HCT116 (cell line): ENCODE data around the gene TMC1.

ENCODE experiments used
- CEBPB ChIP-seq: IDR thresholded peaks from 2 replicates; pipeline ENCODE4 v1.6.1; 2012; ENCODE audit warnings: low read depth
- EGR1 ChIP-seq: IDR thresholded peaks from 2 replicates; pipeline ENCODE4 v1.6.1; 2012; ENCODE audit warnings: low read depth
- EZH2 ChIP-seq: fragments of 200-600 bp; sonication (generic); IDR thresholded peaks from 2 replicates; pipeline ENCODE4 v1.6.1; 2017; ENCODE audit warnings: antibody characterized with exemption, mixed run types
- EZH2phosphoT487 ChIP-seq: fragments of 200-600 bp; IDR thresholded peaks from 2 replicates; pipeline ENCODE4 v1.6.1; 2018; ENCODE audit warnings: antibody characterized with exemption, borderline replicate concordance
- JUND ChIP-seq: IDR thresholded peaks from 2 replicates; pipeline ENCODE4 v1.6.1; 2012
- POLR2AphosphoS5 ChIP-seq: IDR thresholded peaks from 2 replicates; pipeline ENCODE4 v1.6.1; 2011; ENCODE audit warnings: mild to moderate bottlenecking, low read depth, low read length, moderate library complexity
- SRF ChIP-seq: IDR thresholded peaks from 2 replicates; pipeline ENCODE4 v1.6.1; 2012; ENCODE audit warnings: low read depth
- YY1 ChIP-seq: IDR thresholded peaks from 2 replicates; pipeline ENCODE4 v1.6.1; 2011; ENCODE audit warnings: low read length, low read depth, moderate library complexity, mild to moderate bottlenecking; ENCODE audit not compliant: insufficient replicate concordance; ENCODE audit errors: extremely low read depth
- ZFX ChIP-seq: fragments of 450-650 bp; IDR thresholded peaks from 2 replicates; pipeline ENCODE4 v1.6.1; 2017
- ZNF274 ChIP-seq: fragments of 200-500 bp; sonication (Bioruptor generic); IDR thresholded peaks from 2 replicates; pipeline ENCODE4 v1.6.1; 2014; ENCODE audit warnings: mild to moderate bottlenecking, low read depth, low read length, inconsistent platforms

DNA sequence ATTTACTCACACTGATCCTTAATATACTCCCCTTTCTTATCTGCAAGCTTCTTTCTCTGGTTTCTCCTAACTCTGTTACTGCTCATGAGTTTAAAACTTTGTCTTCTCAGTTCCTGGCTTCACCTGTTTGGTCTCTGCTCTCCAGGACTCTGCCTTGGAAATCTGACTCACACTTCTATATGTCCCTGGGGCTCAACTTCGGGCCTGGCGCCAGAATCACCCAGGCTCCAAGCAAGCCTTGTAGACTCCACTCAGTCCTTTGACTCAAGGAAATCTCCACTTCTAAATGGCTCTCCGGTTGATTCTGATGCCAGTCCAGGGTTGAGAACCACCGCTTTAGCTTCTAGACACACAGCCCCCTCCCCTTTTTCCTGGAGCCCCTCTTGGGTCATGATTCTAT lies 57.8 kb downstream of the TMC1 start:
- TF ChIP-seq CEBPB (no peak), YY1 (no peak), SRF (no peak), ZFX (no peak), JUND (peak; percentile 70), EZH2 (no peak), EGR1 (no peak), ZNF274 (no peak), POLR2AphosphoS5 (peak; percentile 50), EZH2phosphoT487 (no peak)
